ENCODE results near the gene PKDCC.
"Not testable (repeated sequence)": the region's sequence is repeated elsewhere in the genome, so short reads cannot be mapped to it uniquely, and the experiment has no call there.

DNA sequence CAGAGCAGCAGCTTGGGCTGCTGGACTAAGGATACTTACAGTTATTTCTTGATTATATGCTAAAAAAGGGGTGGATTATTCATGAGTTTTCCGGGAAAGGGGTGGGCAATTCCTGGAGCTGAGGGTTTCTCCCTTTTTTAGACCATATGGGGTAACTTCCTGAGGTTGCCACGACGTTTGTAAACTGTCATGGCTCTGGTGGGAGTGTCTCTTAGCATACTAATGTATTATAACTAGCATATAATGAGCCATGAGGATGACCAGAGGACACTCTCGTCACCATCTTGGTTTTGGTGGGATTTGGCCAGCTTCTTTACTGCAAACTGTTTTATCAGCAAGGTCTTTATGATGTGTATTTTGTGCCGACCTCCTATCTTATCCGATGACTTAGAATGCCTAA is 13.7 kb upstream of the PKDCC start:
- not testable (repeated sequence) for TF ChIP-seq POLR2A, EP300 (IDR thresholded peaks at IDR 0.05)
- TF ChIP-seq, protein P1, sequence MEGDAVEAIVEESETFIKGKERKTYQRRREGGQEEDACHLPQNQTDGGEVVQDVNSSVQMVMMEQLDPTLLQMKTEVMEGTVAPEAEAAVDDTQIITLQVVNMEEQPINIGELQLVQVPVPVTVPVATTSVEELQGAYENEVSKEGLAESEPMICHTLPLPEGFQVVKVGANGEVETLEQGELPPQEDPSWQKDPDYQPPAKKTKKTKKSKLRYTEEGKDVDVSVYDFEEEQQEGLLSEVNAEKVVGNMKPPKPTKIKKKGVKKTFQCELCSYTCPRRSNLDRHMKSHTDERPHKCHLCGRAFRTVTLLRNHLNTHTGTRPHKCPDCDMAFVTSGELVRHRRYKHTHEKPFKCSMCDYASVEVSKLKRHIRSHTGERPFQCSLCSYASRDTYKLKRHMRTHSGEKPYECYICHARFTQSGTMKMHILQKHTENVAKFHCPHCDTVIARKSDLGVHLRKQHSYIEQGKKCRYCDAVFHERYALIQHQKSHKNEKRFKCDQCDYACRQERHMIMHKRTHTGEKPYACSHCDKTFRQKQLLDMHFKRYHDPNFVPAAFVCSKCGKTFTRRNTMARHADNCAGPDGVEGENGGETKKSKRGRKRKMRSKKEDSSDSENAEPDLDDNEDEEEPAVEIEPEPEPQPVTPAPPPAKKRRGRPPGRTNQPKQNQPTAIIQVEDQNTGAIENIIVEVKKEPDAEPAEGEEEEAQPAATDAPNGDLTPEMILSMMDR (IDR thresholded peaks at IDR 0.05) = not testable (repeated sequence)

Measured in ovary (tissue), 3 donors.